ENCODE results near the gene SPTAN1. TPM values are rescaled to one million over a fixed set of nuclear protein-coding genes. Genes with fewer than 3 reads are reported as not detected.
"Not testable (repeated sequence)": the region's sequence is repeated elsewhere in the genome, so short reads cannot be mapped to it uniquely, and the experiment has no call there.

The SPTAN1 gene
- total RNA-seq = 472 TPM in 2 replicates

DNA sequence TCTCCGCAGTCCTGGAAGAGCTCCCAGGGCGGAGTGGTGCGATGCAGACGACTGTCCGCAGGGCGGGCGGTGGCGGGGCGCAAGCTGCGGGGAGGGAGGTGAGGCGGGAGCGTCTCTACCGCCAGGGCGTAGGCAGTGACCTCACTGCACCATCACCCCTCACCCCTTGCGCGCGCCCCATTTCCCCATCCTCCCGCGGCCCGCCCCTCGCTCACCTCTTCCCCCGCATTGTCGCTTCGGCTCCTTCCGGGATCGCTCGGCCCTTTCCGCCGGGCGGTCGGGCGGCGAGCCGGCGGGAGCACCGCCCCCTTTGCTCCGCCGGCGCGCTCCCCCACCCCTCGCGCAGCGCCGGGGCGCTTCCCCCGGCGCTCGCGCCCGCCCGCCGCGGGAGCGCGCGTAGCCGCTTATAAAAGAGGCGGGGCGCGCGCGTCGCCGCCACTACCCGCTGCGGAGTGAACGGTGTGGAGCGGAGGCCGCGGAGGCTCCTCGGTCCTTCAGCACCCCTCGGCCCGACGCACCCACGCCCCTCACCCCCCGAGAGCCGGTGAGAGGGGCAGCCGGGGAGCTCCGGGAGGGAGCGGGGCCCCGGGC, at the start of gene SPTAN1:
Gene SPTAN1 (plus strand): TSS at position 435 of the 591 bp plus-strand sequence. CDS start 14,154 bp downstream, outside the sequence.
- DNase-seq (ENCODE audit: low read depth in 2 of 2) = peak; percentile 61 to 86

- DNase-seq (ENCODE audit: low read depth in 2 of 2) = not testable (repeated sequence)
These were observed 49.0 kb upstream of the SPTAN1 start for GRCh38 chr9:128503415-128503825.

- DNase-seq (ENCODE audit: low read depth in 2 of 2) = peak in 1 of 2 donors; percentile 17
These were observed 48.5 kb upstream of the SPTAN1 start for GRCh38 chr9:128503870-128504269.

DNA sequence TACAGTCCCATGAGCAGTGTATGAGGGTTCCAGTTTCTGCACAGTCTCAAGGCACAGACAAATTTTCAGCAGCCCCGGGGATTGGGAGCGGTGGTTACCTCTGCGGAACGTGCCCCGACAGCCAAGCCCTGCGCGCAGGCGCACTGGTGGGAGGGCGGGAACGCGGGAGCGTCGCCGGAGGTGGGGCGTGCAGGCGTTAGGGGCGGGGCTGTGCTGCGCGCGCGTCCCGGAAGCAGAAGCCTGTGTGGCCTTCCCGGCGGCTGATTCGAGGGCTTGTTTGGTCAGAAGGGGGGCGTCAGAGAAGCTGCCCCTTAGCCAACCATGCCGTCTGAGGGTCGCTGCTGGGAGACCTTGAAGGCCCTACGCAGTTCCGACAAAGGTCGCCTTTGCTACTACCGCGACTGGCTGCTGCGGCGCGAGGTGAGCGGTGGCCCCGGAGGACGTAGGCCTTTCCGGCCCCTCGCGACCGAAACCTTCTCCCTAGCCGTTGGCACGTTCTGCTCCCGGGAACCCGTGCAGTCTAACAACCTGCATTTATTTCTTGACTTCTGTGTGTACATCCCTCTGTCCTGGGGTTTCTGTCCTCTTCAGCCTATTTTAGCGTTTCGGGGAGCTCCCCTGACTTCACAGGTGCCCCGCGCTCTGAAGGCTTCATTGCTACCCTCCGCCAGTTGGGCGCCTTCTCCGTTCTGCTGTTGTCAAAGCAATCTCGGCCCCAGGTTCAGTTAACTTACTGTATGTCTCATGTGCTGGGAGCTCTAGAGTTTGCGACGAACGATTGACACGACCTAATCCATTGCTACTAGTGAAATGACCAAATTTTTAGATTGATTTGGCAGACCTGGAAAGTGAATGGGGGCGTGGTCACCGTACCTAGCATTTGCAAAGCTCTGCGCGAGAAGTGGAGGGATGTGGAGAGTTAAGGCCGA, 47.6 kb upstream of the SPTAN1 start, which contains the start of gene GLE1:
Gene GLE1 (plus strand): TSS at position 235 of the 929 bp plus-strand sequence. CDS start 87 bp downstream, at position 322.
- peak; percentile 79 to 93 for DNase-seq (ENCODE audit: low read depth in 2 of 2)

GRCh38 chr9:128505414-128505765, 47.0 kb upstream of the SPTAN1 start:
- DNase-seq (ENCODE audit: low read depth in 2 of 2) = no peak

DNA sequence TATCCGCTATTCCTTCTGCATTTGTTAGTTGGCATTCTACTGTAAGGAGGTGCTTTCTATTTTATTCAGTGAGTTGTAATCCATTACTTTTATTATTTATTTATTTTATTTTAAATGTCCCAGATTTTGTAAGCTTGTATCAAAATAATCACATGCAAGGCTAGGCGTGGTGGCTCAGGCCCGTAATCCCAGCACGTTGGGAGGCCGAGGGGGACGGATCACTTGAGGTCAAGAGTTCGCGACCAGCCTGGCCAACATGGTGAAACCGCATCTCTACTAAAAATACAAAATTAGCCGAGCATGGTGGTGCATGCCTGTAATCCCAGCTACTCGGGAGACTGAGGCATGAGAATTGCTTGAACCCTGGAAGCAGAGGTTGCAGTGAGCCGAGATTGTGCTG, 46.5 kb upstream of the SPTAN1 start:
- DNase-seq (ENCODE audit: low read depth in 2 of 2) = not testable (repeated sequence)

GRCh38 chr9:128512820-128513219, 39.6 kb upstream of the SPTAN1 start:
- DNase-seq (ENCODE audit: low read depth in 2 of 2) = no peak

GRCh38 chr9:128521956-128522355, 30.4 kb upstream of the SPTAN1 start:
- no peak for DNase-seq (ENCODE audit: low read depth in 2 of 2)

DNA sequence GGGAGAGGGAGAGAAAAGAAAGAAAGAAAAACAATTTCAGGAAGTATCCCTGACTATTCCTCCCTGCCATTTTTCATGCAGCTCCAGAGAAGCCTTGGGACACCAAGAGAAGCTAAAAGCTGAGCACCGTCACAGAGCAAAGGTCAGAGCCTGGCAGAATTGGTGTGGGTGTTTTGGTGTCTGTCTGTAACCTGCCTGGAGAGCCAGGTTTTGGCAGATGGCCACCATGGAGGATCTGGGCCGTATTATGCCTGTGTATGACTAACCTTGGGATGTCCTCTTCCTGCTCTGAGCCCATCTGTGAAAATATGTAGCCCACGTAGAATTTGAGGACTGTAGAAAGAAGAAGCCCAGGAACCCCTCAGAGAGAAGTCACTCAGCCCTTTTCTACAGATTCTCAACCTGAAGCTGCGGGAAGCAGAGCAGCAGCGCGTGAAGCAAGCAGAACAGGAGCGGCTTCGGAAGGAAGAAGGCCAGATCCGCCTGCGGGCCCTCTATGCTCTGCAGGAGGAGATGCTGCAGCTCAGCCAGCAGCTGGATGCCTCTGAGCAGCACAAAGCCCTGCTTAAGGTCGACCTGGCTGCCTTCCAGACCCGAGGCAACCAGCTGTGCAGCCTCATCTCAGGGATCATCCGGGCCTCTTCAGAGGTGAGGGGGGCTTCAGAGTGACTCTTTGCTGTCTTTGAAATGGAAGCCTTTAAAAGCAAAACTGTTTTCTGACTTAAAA, 29.0 kb upstream of the SPTAN1 start:
- DNase-seq (ENCODE audit: low read depth in 2 of 2) = peak; percentile 40 to 73

DNA sequence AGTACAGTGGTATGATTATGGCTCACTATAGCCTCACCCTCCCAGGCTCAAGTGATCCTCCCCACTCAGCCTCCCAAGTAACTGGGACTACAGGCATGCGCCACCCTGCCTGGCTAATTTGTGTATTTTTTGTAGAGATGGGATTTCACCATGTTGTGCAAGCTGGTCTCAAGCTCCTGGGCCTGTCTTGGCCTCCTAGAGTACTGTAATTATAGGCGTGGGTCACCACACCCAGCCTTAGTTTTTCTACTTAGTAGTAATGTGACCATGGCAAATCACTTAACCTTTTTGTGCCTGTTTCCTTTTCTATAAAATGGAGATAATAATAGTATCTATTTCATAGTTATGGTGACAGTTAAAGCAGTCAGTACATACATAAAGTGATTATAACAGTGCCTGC, 25.7 kb upstream of the SPTAN1 start:
- no peak for DNase-seq (ENCODE audit: low read depth in 2 of 2)

GRCh38 chr9:128528445-128529160, 23.8 kb upstream of the SPTAN1 start:
- peak; percentile 73 to 85 for DNase-seq (ENCODE audit: low read depth in 2 of 2)

GRCh38 chr9:128529191-128529590, 23.2 kb upstream of the SPTAN1 start:
- DNase-seq (ENCODE audit: low read depth in 2 of 2) = peak in 1 of 2 donors; percentile 46

- DNase-seq (ENCODE audit: low read depth in 2 of 2) = no peak
These were observed 19.8 kb upstream of the SPTAN1 start for GRCh38 chr9:128532581-128532980.

GRCh38 chr9:128540634-128541360, 11.6 kb upstream of the SPTAN1 start:
- DNase-seq (ENCODE audit: low read depth in 2 of 2) = no peak

DNA sequence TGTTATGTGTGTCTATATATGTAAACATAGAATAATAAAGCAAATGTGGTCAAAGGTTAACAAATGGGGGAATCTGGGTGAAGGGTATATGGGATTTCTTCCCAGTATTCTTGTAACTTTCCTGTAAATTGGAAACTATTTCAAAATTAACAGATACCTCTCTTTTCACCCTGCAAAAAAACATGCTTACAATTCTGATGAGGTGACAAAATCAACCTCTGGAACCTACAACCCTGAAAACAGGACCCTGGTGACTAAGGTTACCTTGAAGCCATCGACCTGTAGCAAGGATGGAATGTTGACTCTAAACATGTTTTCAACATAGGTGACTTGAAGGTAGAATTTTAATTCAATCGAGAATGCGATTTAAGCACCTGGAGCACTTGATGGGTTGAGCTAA, 5.9 kb upstream of the SPTAN1 start:
- no peak for DNase-seq (ENCODE audit: low read depth in 2 of 2)

GRCh38 chr9:128548876-128549275, 3.5 kb upstream of the SPTAN1 start:
- DNase-seq (ENCODE audit: low read depth in 2 of 2) = no peak

DNA sequence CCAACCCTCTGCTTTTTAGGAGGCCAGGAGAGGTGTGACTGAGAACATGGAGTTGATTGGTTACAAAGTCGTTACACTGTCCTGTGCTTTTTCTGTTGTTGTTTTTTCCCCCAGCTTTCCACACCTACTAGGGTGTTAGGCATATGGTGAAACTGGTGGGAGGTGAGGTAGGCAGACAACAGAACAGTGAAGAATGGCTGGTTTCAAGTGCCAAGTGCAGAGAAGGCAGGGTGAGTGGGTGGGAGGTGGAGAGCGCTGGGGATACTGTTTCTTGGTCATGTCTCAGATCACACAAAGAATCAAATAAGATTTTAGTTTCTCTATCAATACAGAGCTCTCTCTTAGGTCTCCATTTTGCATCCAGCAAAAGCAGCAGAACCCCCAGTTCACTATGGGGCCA, 2.2 kb upstream of the SPTAN1 start:
- DNase-seq (ENCODE audit: low read depth in 2 of 2) = no peak

GRCh38 chr9:128550770-128551656, 1.4 kb upstream of the SPTAN1 start:
- peak in 1 of 2 donors; percentile 25 for DNase-seq (ENCODE audit: low read depth in 2 of 2)

DNA sequence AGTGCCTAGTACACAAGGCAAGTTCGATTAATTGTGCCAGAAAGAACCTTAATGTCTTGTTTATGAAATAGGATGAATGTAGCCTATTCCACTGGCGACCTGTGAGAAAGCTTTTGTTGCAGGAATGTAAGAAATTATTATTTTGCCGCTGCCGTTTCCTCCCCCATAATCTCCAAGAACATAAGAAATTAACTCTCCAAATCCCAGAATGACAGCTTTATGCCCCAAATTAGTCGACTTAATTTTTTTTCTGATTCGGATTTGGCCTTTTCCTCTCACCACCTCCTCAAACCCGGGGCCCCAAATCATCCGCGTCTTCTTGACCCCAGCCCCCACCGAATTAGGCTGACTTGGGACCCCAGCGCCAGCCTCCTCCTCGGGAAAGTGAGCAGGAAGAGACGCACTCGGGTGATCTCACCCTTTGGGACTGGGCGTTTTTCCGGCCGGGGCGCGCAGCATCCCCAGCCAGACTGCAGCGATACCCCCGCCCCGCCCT, 682 bp upstream of the SPTAN1 start:
- no peak for DNase-seq (ENCODE audit: low read depth in 2 of 2)
